Measurements from ENCODE around the gene CAMTA1. TPM values are rescaled to one million over a fixed set of nuclear protein-coding genes. Genes with fewer than 3 reads are reported as not detected.

Gene CAMTA1
- total RNA-seq, 1 experiment from 2014 or later: 82.2 TPM

DNA sequence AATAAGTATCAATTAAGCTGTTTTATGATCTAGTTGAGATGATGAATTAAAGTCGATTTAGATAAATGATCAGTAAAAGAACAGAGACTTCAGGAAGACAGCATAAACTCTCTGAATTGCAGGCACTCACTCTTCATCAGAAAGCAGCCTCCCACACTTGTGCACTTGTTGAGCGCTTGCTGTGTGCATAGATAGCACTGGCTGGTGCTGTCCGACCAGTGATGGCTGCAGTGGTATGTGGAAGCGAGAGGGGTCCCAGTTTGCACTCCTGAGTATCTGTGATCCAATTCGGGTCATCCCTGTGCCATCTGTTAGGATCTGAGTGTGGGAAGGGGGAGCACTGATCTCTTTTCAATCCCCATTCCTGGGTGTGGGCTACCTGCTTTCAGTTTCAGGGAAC is 137.8 kb downstream of the CAMTA1 start:
- POLR2A ChIA-PET: no interaction called here
- TF ChIP-seq SIN3A (IDR thresholded peaks at IDR 0.05; ENCODE audit: borderline replicate concordance, insufficient read depth, low read depth, low read length): no peak
- TF ChIP-seq, protein P1, sequence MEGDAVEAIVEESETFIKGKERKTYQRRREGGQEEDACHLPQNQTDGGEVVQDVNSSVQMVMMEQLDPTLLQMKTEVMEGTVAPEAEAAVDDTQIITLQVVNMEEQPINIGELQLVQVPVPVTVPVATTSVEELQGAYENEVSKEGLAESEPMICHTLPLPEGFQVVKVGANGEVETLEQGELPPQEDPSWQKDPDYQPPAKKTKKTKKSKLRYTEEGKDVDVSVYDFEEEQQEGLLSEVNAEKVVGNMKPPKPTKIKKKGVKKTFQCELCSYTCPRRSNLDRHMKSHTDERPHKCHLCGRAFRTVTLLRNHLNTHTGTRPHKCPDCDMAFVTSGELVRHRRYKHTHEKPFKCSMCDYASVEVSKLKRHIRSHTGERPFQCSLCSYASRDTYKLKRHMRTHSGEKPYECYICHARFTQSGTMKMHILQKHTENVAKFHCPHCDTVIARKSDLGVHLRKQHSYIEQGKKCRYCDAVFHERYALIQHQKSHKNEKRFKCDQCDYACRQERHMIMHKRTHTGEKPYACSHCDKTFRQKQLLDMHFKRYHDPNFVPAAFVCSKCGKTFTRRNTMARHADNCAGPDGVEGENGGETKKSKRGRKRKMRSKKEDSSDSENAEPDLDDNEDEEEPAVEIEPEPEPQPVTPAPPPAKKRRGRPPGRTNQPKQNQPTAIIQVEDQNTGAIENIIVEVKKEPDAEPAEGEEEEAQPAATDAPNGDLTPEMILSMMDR (IDR thresholded peaks at IDR 0.05): no peak
- TF ChIP-seq, protein P2, sequence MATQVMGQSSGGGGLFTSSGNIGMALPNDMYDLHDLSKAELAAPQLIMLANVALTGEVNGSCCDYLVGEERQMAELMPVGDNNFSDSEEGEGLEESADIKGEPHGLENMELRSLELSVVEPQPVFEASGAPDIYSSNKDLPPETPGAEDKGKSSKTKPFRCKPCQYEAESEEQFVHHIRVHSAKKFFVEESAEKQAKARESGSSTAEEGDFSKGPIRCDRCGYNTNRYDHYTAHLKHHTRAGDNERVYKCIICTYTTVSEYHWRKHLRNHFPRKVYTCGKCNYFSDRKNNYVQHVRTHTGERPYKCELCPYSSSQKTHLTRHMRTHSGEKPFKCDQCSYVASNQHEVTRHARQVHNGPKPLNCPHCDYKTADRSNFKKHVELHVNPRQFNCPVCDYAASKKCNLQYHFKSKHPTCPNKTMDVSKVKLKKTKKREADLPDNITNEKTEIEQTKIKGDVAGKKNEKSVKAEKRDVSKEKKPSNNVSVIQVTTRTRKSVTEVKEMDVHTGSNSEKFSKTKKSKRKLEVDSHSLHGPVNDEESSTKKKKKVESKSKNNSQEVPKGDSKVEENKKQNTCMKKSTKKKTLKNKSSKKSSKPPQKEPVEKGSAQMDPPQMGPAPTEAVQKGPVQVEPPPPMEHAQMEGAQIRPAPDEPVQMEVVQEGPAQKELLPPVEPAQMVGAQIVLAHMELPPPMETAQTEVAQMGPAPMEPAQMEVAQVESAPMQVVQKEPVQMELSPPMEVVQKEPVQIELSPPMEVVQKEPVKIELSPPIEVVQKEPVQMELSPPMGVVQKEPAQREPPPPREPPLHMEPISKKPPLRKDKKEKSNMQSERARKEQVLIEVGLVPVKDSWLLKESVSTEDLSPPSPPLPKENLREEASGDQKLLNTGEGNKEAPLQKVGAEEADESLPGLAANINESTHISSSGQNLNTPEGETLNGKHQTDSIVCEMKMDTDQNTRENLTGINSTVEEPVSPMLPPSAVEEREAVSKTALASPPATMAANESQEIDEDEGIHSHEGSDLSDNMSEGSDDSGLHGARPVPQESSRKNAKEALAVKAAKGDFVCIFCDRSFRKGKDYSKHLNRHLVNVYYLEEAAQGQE (IDR thresholded peaks at IDR 0.05; ENCODE audit: insufficient read depth in 1 of 2, low read depth in 2 of 2, low read length in 1 of 2): no peak
- no peak for TF ChIP-seq POLR2AphosphoS5 (IDR thresholded peaks at IDR 0.05; ENCODE audit: low read depth, low read length)
- no peak for TF ChIP-seq TCF7L2 (IDR thresholded peaks at IDR 0.05; ENCODE audit: low read depth, low read length)
- no TSS peak for BruUV-seq (replicated peaks)
- Histone ChIP-seq H3K4me3 (ENCODE audit: low read depth in 2 of 2, low read length in 2 of 2) (no peak overlapping the region), H3K9me3 (ENCODE audit: control insufficient read depth, insufficient read depth, low read depth, low read length) (no peaks in the 10 kb centered on the region), H3K4me1 (ENCODE audit: control insufficient read depth, insufficient read depth, low read length) (no peaks in the 10 kb centered on the region), H3K36me3 (ENCODE audit: control insufficient read depth, insufficient read depth, low read length) (no peaks in the 10 kb centered on the region), H3K27me3 (ENCODE audit: control insufficient read depth, insufficient read depth, low read length) (no peaks in the 10 kb centered on the region), H3K27ac (ENCODE audit: low read length) (no peak overlapping the region)
- CTCF ChIA-PET: no interaction called here
- in situ Hi-C loops (cut with HindIII; ENCODE audit: low pct_unique_long_range_greater_than_20kb, low sequenced_read_pairs) (no loop called here), intact Hi-C loops (cut with micrococcal nuclease; ENCODE audit: unreplicated experiment) (no loop called here)
- no peak for ATAC-seq
- DNase-seq (ENCODE audit: low read depth, low spot score): no peak

DNA sequence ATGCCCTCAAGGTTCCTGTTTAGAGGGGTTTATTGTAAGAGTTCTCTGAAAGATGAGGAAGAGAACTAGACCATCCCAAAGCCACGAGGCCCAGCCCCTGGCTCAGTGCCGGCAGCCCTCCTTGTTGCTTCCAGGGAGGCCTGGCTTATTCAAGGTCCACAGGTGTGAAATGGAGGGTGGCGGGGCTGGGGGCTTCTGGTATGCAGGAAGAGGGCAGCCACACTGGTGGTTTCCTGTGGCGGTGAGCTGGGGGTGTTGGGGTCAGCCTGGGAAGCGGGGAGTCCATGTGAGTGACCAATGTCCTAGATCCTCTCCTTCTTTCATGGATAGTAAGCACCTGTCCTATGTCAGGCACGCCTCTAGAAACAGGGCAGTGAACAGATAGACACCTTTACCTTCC is 138.2 kb downstream of the CAMTA1 start:
- TF ChIP-seq, protein P1 (IDR thresholded peaks at IDR 0.05): no peak
- no peak for TF ChIP-seq SIN3A (IDR thresholded peaks at IDR 0.05; ENCODE audit: borderline replicate concordance, insufficient read depth, low read depth, low read length)
- TF ChIP-seq, protein P2 (IDR thresholded peaks at IDR 0.05; ENCODE audit: insufficient read depth in 1 of 2, low read depth in 2 of 2, low read length in 1 of 2): no peak
- H3K27ac ChIP-seq (ENCODE audit: low read length): no peak overlapping the region
- H3K9me3 ChIP-seq (ENCODE audit: control insufficient read depth, insufficient read depth, low read depth, low read length): no peaks in the 10 kb centered on the region
- BruUV-seq (replicated peaks): no TSS peak
- intact Hi-C loops (cut with micrococcal nuclease; ENCODE audit: unreplicated experiment): no loop called here
- ATAC-seq: no peak
- H3K4me1 ChIP-seq (ENCODE audit: control insufficient read depth, insufficient read depth, low read length): no peaks in the 10 kb centered on the region
- DNase-seq (ENCODE audit: low read depth, low spot score): no peak
- no peak overlapping the region for H3K4me3 ChIP-seq (ENCODE audit: low read depth in 2 of 2, low read length in 2 of 2)
- in situ Hi-C loops (cut with HindIII; ENCODE audit: low pct_unique_long_range_greater_than_20kb, low sequenced_read_pairs): no loop called here
- ChIA-PET POLR2A (no interaction called here), CTCF (no interaction called here)
- H3K27me3 ChIP-seq (ENCODE audit: control insufficient read depth, insufficient read depth, low read length): no peaks in the 10 kb centered on the region
- H3K36me3 ChIP-seq (ENCODE audit: control insufficient read depth, insufficient read depth, low read length): no peaks in the 10 kb centered on the region
